ENCODE measurements around the gene PXT1.

DNA sequence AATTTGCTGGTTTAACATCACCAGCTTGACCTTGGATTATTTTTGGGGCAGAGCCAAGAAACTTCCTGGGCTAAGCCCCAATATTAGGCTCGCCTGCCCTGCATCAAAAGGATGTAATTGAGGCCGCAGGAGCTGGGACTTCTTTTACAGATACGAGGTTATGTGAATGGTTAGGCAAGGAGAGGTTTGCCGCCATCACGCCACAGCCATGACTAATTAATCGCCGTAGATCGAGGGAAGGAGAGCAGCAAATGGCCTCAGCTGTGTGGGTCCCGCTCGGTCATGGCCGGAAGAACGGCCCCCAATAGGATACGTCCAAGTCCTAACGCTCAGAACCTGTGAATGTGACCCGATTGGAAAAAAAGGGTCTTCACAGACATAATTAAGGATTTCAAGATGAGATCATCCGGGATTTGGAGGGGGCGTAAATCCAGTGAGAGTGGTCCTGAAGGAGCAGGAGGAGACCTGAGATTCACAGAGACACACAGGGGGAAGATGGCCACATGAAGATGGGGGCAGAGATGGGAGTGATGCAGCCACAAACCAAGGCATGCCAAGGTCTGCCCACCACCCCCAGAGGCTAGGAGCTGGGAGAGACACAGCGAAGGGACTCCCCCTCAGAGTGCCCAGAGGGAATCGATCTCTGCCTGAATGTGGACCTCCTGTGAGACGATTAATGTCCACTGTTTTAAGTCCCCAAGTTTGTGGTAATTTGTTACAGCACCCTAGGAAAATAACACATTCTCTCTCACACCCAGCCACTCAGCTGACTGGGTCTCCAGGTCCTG is 96.0 kb downstream of the PXT1 start:
- TF ChIP-seq, protein P1, sequence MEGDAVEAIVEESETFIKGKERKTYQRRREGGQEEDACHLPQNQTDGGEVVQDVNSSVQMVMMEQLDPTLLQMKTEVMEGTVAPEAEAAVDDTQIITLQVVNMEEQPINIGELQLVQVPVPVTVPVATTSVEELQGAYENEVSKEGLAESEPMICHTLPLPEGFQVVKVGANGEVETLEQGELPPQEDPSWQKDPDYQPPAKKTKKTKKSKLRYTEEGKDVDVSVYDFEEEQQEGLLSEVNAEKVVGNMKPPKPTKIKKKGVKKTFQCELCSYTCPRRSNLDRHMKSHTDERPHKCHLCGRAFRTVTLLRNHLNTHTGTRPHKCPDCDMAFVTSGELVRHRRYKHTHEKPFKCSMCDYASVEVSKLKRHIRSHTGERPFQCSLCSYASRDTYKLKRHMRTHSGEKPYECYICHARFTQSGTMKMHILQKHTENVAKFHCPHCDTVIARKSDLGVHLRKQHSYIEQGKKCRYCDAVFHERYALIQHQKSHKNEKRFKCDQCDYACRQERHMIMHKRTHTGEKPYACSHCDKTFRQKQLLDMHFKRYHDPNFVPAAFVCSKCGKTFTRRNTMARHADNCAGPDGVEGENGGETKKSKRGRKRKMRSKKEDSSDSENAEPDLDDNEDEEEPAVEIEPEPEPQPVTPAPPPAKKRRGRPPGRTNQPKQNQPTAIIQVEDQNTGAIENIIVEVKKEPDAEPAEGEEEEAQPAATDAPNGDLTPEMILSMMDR (IDR thresholded peaks at IDR 0.05): no peak
- no peak for TF ChIP-seq POLR2A (IDR thresholded peaks at IDR 0.05)
- TF ChIP-seq POLR2AphosphoS5 (IDR thresholded peaks at IDR 0.05): no peak

Data from upper lobe of left lung (tissue), 4 donors.